ENCODE results near the gene DSP.
A peak's percentile ranks its signal among the peaks of the same experiment; 100 is the strongest.

The DSP gene

DNA sequence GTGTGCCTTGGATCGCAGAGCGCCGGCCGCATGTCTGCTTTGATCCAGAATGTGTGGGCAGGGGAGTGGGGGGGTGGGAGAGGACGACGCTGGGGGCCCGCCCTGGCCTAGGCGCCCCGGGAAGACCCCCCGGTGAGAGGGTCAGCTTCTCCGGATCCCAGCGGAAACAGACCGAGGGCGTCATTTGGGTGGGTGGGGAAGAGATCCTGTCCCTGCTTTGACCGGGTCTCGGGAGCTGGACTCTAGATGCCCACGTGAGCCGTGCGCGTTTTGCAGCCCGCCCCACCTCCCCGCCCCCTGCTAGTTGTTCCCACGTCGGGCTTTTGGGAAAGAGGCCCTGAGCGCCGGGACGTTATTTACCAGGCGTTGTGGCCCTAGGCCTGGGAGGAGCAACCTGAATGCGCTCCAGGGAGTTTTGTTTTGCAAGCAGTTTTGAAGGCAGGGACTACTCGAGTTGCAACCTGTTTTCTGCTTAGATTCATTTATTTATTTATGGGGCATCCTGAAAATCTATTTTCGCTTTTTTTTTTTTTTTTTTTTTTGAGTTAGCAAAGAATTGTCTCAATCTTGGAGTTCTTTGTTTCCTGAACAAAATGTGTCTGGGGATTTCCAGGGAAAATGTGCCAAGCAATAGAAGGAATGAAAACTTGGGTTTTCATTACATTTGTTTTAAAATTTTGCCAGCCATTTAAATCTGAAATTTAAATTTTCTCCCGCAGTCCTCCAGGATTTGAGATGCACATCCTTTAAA lies 1.6 kb downstream of the DSP start:
- H3K4me3 Mint-ChIP-seq = peak overlapping the region; percentile 69 to 74
- ATAC-seq (replicated peaks) (no peak), DNase-seq (no peak)
- peaks cover 0 to 3% of the 10 kb centered on the region in 2 donors for H3K4me1 Mint-ChIP-seq (ENCODE audit: low read depth in 2 of 2)
- H3K9me3 Mint-ChIP-seq = no peaks in the 10 kb centered on the region
- H3K27ac Mint-ChIP-seq = no peak overlapping the region
- H3K27me3 Mint-ChIP-seq = peaks cover 69 to 86% of the 10 kb centered on the region in 2 donors
- H3K36me3 Mint-ChIP-seq (ENCODE audit: insufficient read depth) = no peaks in the 10 kb centered on the region

DNA sequence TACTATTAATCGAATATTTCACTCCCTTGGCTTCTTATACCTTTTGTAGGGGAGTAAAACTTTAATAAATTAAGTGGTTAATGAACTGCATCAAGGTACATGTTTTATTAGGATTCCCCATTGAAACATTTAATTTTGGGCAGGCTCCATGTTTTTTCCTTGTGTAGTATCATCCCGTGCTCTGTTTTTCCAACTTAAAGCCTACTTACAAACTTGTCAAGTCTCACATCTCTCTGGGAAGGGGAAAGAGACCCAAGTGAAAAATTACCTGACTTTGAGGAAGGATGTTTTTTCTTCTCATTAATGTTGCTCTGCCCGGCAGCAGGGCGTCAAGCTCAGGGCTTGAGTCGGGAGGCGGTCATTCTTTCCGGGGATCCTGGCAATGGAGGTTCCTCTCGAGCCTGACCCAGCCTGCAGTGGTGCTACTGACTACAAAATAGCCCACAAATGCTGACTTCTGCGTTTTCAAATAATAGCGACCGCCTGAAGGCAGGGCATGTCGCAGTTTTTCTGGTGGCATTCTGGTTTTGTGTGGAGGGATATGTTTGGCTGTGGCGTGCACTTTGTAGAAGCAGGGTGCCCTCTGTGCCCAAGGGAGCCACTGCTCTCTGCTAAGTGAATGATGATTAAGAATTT lies 2.4 kb downstream of the DSP start:
- no peak for ATAC-seq (replicated peaks)
- Mint-ChIP-seq H3K4me1 (ENCODE audit: low read depth in 2 of 2) (peaks cover 0 to 3% of the 10 kb centered on the region in 2 donors), H3K9me3 (no peaks in the 10 kb centered on the region), H3K27ac (no peak overlapping the region), H3K4me3 (peak overlapping the region in 1 of 2 donors; percentile 50), H3K36me3 (ENCODE audit: insufficient read depth) (no peaks in the 10 kb centered on the region), H3K27me3 (peaks cover 68 to 86% of the 10 kb centered on the region in 2 donors)
- DNase-seq = no peak

DNA sequence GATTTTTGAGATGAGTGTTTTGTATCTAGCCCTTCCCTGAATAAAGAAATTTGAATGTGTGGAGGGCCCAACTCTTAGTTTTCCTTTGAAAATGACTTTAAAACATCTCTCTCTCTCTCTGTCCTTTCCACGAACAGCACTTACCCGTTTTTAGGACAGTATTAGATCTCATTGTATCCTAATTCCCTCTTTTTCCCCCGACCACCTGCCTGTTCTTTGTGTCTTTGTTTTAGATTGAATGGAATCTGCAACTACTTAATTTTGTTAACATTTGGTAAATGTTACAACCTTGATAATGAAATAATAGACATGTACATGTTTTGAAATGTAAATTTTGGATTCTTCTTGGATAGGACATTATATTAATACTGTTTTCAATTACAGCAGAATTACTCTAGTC lies 3.1 kb downstream of the DSP start:
- no peak for DNase-seq
- no peak overlapping the region for H3K27ac Mint-ChIP-seq
- H3K36me3 Mint-ChIP-seq (ENCODE audit: insufficient read depth) = no peaks in the 10 kb centered on the region
- H3K4me1 Mint-ChIP-seq (ENCODE audit: low read depth in 2 of 2) = peaks cover 0 to 3% of the 10 kb centered on the region in 2 donors
- no peak overlapping the region for H3K4me3 Mint-ChIP-seq
- ATAC-seq (replicated peaks) = no peak
- peaks cover 69 to 83% of the 10 kb centered on the region in 2 donors for H3K27me3 Mint-ChIP-seq
- H3K9me3 Mint-ChIP-seq = no peaks in the 10 kb centered on the region

- H3K9me3 Mint-ChIP-seq = no peaks in the 10 kb centered on the region
- no peaks in the 10 kb centered on the region for H3K36me3 Mint-ChIP-seq (ENCODE audit: insufficient read depth)
- H3K27ac Mint-ChIP-seq = no peak overlapping the region
- no peak overlapping the region for H3K4me3 Mint-ChIP-seq
- H3K27me3 Mint-ChIP-seq = peaks cover 63 to 74% of the 10 kb centered on the region in 2 donors
- DNase-seq (no peak), ATAC-seq (replicated peaks) (no peak)
- H3K4me1 Mint-ChIP-seq (ENCODE audit: low read depth in 2 of 2) = peaks cover 0 to 3% of the 10 kb centered on the region in 2 donors
Measured at GRCh38 chr6:7545316-7546019, 4.0 kb downstream of the DSP start.

DNA sequence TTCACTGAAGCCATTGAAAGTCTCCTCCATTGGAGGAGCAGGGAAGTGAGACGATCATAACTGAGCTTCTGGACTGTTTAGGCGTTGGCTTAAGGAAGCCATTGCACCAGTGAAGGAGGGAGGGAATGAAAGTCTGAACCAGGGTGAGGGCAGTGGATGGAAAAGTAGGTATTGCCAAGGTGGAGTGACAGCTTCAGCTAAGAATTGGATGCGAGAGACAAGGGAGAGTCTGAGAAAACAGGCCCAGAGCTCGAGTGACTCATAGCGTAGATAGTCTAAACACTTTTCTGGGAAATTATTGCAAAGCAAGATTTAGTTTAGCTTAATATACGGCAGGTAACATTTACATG lies 4.5 kb downstream of the DSP start:
- H3K4me3 Mint-ChIP-seq = no peak overlapping the region
- no peak overlapping the region for H3K27ac Mint-ChIP-seq
- peaks cover 58 to 69% of the 10 kb centered on the region in 2 donors for H3K27me3 Mint-ChIP-seq
- no peak for ATAC-seq (replicated peaks)
- no peaks in the 10 kb centered on the region for H3K9me3 Mint-ChIP-seq
- H3K36me3 Mint-ChIP-seq (ENCODE audit: insufficient read depth) = no peaks in the 10 kb centered on the region
- peaks cover 0 to 3% of the 10 kb centered on the region in 2 donors for H3K4me1 Mint-ChIP-seq (ENCODE audit: low read depth in 2 of 2)
- DNase-seq = no peak

DNA sequence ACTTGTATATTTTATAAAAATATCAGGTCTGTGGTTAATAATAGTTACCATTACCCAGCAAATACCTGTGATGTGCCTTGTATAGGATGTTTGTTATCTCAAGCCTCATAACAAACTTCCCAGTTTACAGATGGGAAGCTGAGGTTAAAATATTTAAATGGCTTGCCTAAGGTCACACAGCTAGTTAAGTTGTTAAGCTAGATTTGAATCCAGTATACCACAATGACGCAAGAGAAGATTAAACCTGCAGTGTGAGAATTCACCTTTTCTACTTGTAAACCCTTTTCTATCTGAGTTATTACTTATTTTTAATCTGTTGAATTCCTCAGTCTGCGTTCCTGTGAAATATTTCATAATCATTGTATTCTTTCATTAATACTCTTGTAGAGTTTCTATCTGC lies 4.9 kb downstream of the DSP start:
- no peak for ATAC-seq (replicated peaks)
- no peaks in the 10 kb centered on the region for H3K9me3 Mint-ChIP-seq
- peaks cover 59 to 69% of the 10 kb centered on the region in 2 donors for H3K27me3 Mint-ChIP-seq
- no peak overlapping the region for H3K4me3 Mint-ChIP-seq
- no peaks in the 10 kb centered on the region for H3K36me3 Mint-ChIP-seq (ENCODE audit: insufficient read depth)
- peaks cover 0 to 2% of the 10 kb centered on the region in 2 donors for H3K4me1 Mint-ChIP-seq (ENCODE audit: low read depth in 2 of 2)
- no peak overlapping the region for H3K27ac Mint-ChIP-seq
- DNase-seq = no peak

DNA sequence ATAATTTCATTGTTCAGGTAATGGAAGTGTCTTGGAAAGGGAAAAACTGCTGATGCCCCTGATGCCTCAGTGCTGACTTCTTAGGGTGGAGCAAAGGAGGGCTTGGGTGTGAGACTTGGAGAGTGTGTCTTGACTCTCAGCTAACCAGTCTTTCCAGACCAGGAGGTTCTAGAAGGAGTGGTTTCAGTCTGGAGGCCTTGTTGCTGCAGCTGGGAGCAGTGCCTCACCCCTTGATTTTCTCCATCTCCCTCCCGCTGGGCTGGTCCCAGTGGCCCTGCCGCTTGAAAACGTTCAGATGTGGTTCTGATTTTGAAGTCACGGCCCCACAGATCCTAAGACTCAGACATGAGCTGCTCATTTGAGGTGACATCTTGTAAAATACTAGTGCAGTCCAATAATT lies 5.4 kb downstream of the DSP start:
- Mint-ChIP-seq H3K27me3 (peaks cover 61 to 71% of the 10 kb centered on the region in 2 donors), H3K36me3 (ENCODE audit: insufficient read depth) (no peaks in the 10 kb centered on the region), H3K9me3 (no peaks in the 10 kb centered on the region), H3K4me1 (ENCODE audit: low read depth in 2 of 2) (no peaks in the 10 kb centered on the region), H3K27ac (no peak overlapping the region), H3K4me3 (no peak overlapping the region)
- DNase-seq (no peak), ATAC-seq (replicated peaks) (no peak)

GRCh38 chr6:7547315-7547714 lies 5.8 kb downstream of the DSP start:
- H3K27ac Mint-ChIP-seq = no peak overlapping the region
- DNase-seq = no peak
- H3K27me3 Mint-ChIP-seq = peaks cover 60 to 69% of the 10 kb centered on the region in 2 donors
- H3K4me3 Mint-ChIP-seq = no peak overlapping the region
- H3K9me3 Mint-ChIP-seq = no peaks in the 10 kb centered on the region
- H3K4me1 Mint-ChIP-seq (ENCODE audit: low read depth in 2 of 2) = no peaks in the 10 kb centered on the region
- no peak for ATAC-seq (replicated peaks)
- H3K36me3 Mint-ChIP-seq (ENCODE audit: insufficient read depth) = no peaks in the 10 kb centered on the region

DNA sequence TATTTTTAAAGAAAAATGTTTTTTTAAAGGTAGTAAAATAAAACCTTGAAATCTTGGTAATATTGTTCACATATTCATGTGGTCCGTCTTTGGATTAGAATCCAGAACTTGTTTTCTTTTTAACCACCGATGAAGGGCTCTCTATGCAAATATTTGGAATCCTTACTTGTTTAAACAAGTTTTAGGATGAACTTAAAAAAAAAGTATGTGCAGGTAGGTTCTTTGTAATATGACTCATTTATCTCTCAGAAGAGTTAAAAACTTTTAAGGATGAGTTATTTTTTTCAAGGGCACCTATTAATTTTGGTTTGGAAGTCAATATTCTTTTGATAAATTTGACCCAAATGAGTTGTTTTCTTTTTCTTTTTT lies 8.9 kb downstream of the DSP start:
- Mint-ChIP-seq H3K9me3 (no peaks in the 10 kb centered on the region), H3K4me1 (ENCODE audit: low read depth in 2 of 2) (no peaks in the 10 kb centered on the region), H3K4me3 (no peak overlapping the region), H3K27me3 (peaks cover 59 to 75% of the 10 kb centered on the region in 2 donors), H3K27ac (no peak overlapping the region), H3K36me3 (ENCODE audit: insufficient read depth) (no peaks in the 10 kb centered on the region)
- ATAC-seq (replicated peaks) (no peak), DNase-seq (no peak)

DNA sequence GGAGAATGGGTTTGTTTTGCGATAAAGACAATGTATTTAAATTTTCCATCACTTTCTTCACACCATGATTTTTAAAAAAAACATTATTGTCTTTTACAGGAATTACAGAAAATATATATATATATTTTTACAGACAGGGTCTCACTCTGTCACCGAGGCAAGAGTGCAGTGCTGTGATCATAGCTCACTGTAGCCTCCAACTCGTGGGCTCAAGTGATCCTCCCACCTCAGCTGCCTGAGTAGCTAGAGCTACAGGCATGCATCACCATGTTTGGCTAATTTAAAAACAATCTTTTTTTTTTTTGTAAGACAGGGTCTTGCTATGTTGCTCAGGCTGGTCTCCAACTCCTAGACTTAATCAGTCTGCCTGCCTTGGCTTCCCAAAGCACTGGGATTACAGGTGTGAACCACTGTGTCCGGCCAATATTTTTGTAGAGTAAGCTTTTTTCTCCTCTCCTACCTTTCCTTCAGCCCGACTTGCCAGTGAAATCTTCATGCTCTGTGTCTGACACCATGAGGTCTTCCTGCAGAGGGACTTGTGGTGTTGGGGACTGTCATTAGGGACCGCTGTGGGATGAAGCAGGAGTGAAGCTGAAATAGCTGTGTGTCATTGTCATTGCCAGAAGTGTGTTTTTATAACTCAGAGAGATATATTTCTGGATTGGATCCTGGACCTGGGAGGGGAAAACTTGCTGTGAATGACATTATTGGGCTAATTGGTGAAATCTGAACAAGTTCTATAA lies 13.2 kb downstream of the DSP start:
- H3K36me3 Mint-ChIP-seq (ENCODE audit: insufficient read depth) = no peaks in the 10 kb centered on the region
- DNase-seq = no peak
- H3K27ac Mint-ChIP-seq = no peak overlapping the region
- H3K9me3 Mint-ChIP-seq = no peaks in the 10 kb centered on the region
- H3K4me3 Mint-ChIP-seq = no peak overlapping the region
- peaks cover 45 to 60% of the 10 kb centered on the region in 2 donors for H3K27me3 Mint-ChIP-seq
- no peak for ATAC-seq (replicated peaks)
- H3K4me1 Mint-ChIP-seq (ENCODE audit: low read depth in 2 of 2) = no peaks in the 10 kb centered on the region

- Mint-ChIP-seq H3K27me3 (peaks cover 53 to 69% of the 10 kb centered on the region in 2 donors), H3K4me1 (ENCODE audit: low read depth in 2 of 2) (no peaks in the 10 kb centered on the region)
- no peak for DNase-seq
Measured at GRCh38 chr6:7555671-7556070, 14.2 kb downstream of the DSP start.

DNA sequence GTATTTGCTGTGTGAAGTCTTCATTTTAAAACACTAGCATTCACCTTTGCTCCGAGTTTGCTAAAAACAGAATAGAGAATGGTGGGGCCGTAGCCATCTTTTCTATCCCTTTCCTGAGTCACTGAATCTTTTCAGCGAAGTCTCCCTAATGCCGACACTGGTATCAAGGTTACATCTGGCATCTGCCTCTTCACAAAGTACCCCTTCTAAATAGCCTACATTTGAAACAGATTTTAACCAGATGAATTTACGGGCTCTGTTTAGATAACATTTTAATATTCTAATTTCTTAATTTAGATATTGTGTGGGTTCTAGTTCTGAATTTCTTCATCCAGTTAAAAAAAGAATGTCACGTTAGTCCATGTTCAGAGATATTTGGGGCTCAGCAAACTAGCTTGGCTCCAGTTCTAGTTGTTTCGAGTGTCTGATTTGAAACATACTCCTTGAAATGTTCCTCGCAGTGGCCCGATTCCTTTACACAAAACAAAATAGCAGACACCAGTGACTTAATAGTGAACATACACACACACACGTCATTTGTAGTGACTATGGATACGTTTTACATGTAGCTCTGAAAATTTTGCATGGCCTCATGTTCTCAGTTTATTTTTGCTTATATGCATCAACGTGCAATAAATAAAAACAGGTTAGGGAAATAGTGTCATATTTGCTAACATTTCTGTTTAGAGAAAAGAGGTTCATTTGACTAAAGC lies 15.1 kb downstream of the DSP start:
- no peaks in the 10 kb centered on the region for H3K36me3 Mint-ChIP-seq (ENCODE audit: insufficient read depth)
- ATAC-seq (replicated peaks) (no peak), DNase-seq (no peak)
- H3K4me1 Mint-ChIP-seq (ENCODE audit: low read depth in 2 of 2) = no peaks in the 10 kb centered on the region
- peaks cover 57 to 74% of the 10 kb centered on the region in 2 donors for H3K27me3 Mint-ChIP-seq
- no peak overlapping the region for H3K4me3 Mint-ChIP-seq
- no peaks in the 10 kb centered on the region for H3K9me3 Mint-ChIP-seq
- no peak overlapping the region for H3K27ac Mint-ChIP-seq

More at GRCh38 chr6:7555671-7556070, 14.2 kb downstream of the DSP start:
- Mint-ChIP-seq H3K27ac (no peak overlapping the region), H3K36me3 (ENCODE audit: insufficient read depth) (no peaks in the 10 kb centered on the region), H3K9me3 (no peaks in the 10 kb centered on the region), H3K4me3 (no peak overlapping the region)
- no peak for ATAC-seq (replicated peaks)

DNA sequence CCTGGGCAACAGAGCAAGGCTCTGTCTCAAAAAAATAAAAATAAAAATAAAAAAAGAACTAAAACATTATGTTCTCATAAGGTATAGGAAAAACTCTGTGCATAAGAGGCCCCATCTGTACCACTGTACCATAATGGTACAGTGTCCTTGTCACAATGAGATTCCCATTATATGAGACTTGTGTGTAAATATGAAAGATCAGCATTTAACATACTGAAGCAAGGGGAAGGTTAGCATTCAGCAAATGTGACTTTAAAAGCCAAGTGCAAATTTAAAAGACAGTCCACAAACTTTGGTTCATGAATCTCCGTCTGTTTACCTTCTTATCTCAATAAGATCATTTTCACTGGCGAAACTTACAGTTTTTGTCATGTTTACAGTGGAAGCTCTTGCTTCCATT lies 16.2 kb downstream of the DSP start:
- Mint-ChIP-seq H3K4me3 (no peak overlapping the region), H3K4me1 (ENCODE audit: low read depth in 2 of 2) (no peaks in the 10 kb centered on the region), H3K27ac (no peak overlapping the region), H3K9me3 (no peaks in the 10 kb centered on the region), H3K36me3 (ENCODE audit: insufficient read depth) (no peaks in the 10 kb centered on the region), H3K27me3 (peaks cover 62 to 80% of the 10 kb centered on the region in 2 donors)
- DNase-seq (no peak), ATAC-seq (replicated peaks) (no peak)
